A549 (cell line): ENCODE data around the gene GXYLT1. TPM values are rescaled to one million over a fixed set of nuclear protein-coding genes. Genes with fewer than 3 reads are reported as not detected.

ENCODE experiments used
- ATAC-seq, 2 experiments: fragments of 200-7000 bp in 1 of 2; fragments of >200 bp in 1 of 2; cut with Nextera tagmentation in 1 of 2; cut with Tn5 transposase in 1 of 2; 3 replicates each; pipeline versions ENCODE4 v1.8.0 to v1.9.1; 2018 to 2020; ENCODE audit warnings: mild to moderate bottlenecking in 1 of 2, moderate library complexity in 1 of 2
- CTCF ChIA-PET: fragments of 300-600 bp; sonication (Branson Sonifier 250); formaldehyde crosslinking; extraction: SDS; loops from one replicate; lab custom pipeline; 2021; ENCODE audit warnings: antibody characterized with exemption, inconsistent platforms; lab: Yijun Ruan, JAX
- POLR2A ChIA-PET: fragments of 350-600 bp; formaldehyde crosslinking; extraction: SDS; loops from one replicate; lab custom pipeline; 2021; ENCODE audit warnings: antibody characterized with exemption, inconsistent platforms; lab: Yijun Ruan, JAX
- DNase-seq, 2 experiments: peaks; one replicate each; pipeline versions ENCODE4 v3.0.0 to v3.0.0-alpha.2; 2011 to 2016; ENCODE audit warnings: low read depth in 1 of 2, low spot score in 1 of 2
- FAIRE-seq: peaks from 2 replicates; lab custom pipeline; 2011; peaks lifted over from hg19 to GRCh38; lab: Jason Lieb, UNC
- H3K27ac ChIP-seq, 2 experiments: fragments of >200 bp; sonication (Bioruptor Twin); formaldehyde crosslinking; 3 replicates each; pipeline ENCODE4 v1.5.1; 2016 to 2017
- H3K4me1 ChIP-seq: fragments of >200 bp; sonication (Bioruptor Twin); formaldehyde crosslinking; 3 replicates; pipeline ENCODE4 v1.6.1; 2016
- H3K4me2 ChIP-seq: fragments of >200 bp; sonication (Bioruptor Twin); formaldehyde crosslinking; 3 replicates; pipeline ENCODE4 v1.6.1; 2016
- H3K4me3 ChIP-seq: fragments of >200 bp; sonication (Bioruptor Twin); formaldehyde crosslinking; 3 replicates; pipeline ENCODE4 v1.5.1; 2016
- H3K9me3 ChIP-seq: fragments of >200 bp; sonication (Bioruptor Twin); formaldehyde crosslinking; 3 replicates; pipeline ENCODE4 v1.6.1; 2016
- ATOH8 ChIP-seq: fragments of 250-450 bp; sonication (Bioruptor Pico); IDR thresholded peaks from 2 replicates; pipeline ENCODE4 v1.5.0; 2020; ENCODE audit warnings: low read depth, mild to moderate bottlenecking, moderate library complexity
- CBX8 ChIP-seq: fragments of 200-600 bp; sonication (generic); IDR thresholded peaks from 2 replicates; pipeline ENCODE4 v1.6.1; 2016
- ELK1 ChIP-seq: fragments of 150-350 bp; IDR thresholded peaks from 2 replicates; pipeline ENCODE4 v1.6.1; 2014; ENCODE audit warnings: low read depth, mild to moderate bottlenecking, low read length
- FOSL2 ChIP-seq, 2 experiments: fragments of 450-650 bp in 1 of 2; fragments of >200 bp in 1 of 2; sonication (Bioruptor Twin) in 1 of 2; formaldehyde crosslinking; IDR thresholded peaks; 2 replicates each; pipeline versions ENCODE4 v1.5.0 to v1.6.1; 2016 to 2020; ENCODE audit warnings: mild to moderate bottlenecking in 1 of 2, moderate library complexity in 1 of 2
- FOXS1 ChIP-seq: fragments of 250-450 bp; sonication (Bioruptor Pico); IDR thresholded peaks from 2 replicates; pipeline ENCODE4 v1.5.0; 2020; ENCODE audit warnings: mild to moderate bottlenecking, moderate library complexity
- HOXB13 ChIP-seq: fragments of 250-450 bp; sonication (Bioruptor Pico); IDR thresholded peaks from 2 replicates; pipeline ENCODE4 v1.5.0; 2020; ENCODE audit warnings: low read depth, mild to moderate bottlenecking, moderate library complexity
- HOXB5 ChIP-seq: fragments of 250-450 bp; sonication (Bioruptor Pico); IDR thresholded peaks from 2 replicates; pipeline ENCODE4 v1.5.0; 2020; ENCODE audit warnings: mild to moderate bottlenecking, moderate library complexity
- JUN ChIP-seq, 2 experiments: fragments of >200 bp; sonication (Bioruptor Twin); formaldehyde crosslinking; IDR thresholded peaks; 2 replicates in 1 of 2; 3 replicates in 1 of 2; pipeline ENCODE4 v1.6.1; 2016 to 2017
- MAFK ChIP-seq: fragments of 450-650 bp; IDR thresholded peaks from 2 replicates; pipeline ENCODE4 v1.6.1; 2014; ENCODE audit not compliant: partially characterized antibody
- MAX ChIP-seq: IDR thresholded peaks from 2 replicates; pipeline ENCODE4 v1.6.1; 2012
- MAZ ChIP-seq: fragments of 150-350 bp; IDR thresholded peaks from 2 replicates; pipeline ENCODE4 v1.6.1; 2014; ENCODE audit warnings: antibody characterized with exemption, low read depth, low read length, borderline replicate concordance
- MYC ChIP-seq: IDR thresholded peaks from 2 replicates; pipeline ENCODE4 v1.6.1; 2012; ENCODE audit warnings: mild to moderate bottlenecking, inconsistent platforms, low read length, improper control_type of control experiment, borderline replicate concordance
- NFE2L2 ChIP-seq: fragments of 150-350 bp; conservative IDR thresholded peaks from 2 replicates; pipeline ENCODE4 v1.6.1; 2014; ENCODE audit warnings: low read length
- PHF8 ChIP-seq: fragments of 200-600 bp; sonication (generic); IDR thresholded peaks from 2 replicates; pipeline ENCODE4 v1.6.1; 2016; ENCODE audit warnings: low read depth, mild to moderate bottlenecking, antibody characterized with exemption, moderate library complexity, borderline replicate concordance
- RCOR1 ChIP-seq: fragments of 150-350 bp; IDR thresholded peaks from 2 replicates; pipeline ENCODE4 v1.6.1; 2014; ENCODE audit warnings: antibody characterized with exemption, low read length, low read depth
- SMC3 ChIP-seq: fragments of >200 bp; sonication (Bioruptor Twin); formaldehyde crosslinking; IDR thresholded peaks from 3 replicates; pipeline ENCODE4 v1.6.1; 2018; ENCODE audit warnings: inconsistent platforms
- SREBF2 ChIP-seq: fragments of 450-650 bp; IDR thresholded peaks from 2 replicates; pipeline ENCODE4 v1.6.1; 2014; ENCODE audit warnings: mild to moderate bottlenecking, moderate library complexity
- WGBS: methylation state at CpG from one replicate; pipeline ENCODE4 v1.1.6; 2017; ENCODE audit errors: missing lambda C conversion rate; 5-methylcytosine and 5-hydroxymethylcytosine counted together
- polyA plus RNA-seq, 4 experiments: library from polyadenylated mRNA; depleted of rRNA in 3 of 4; stranded (reverse); fragments of >200 nt; fragmentation: RNase III in 1 of 4; extraction: RNeasy Plus Mini Kit Qiagen cat#74134 plus additional on column Dnase treatment in 1 of 4; gene quantifications; 2 replicates in 3 of 4; 3 replicates in 1 of 4; pipeline ENCODE4 v1.2.3, GENCODE V29; 2011 to 2017
- TF ChIP-seq, protein P1 (sequence below): IDR thresholded peaks from 2 replicates; pipeline ENCODE4 v1.6.1; 2012

The GXYLT1 gene
- polyA plus RNA-seq, 2 of the 4 experiments (the other 2 are of a cell fraction) = 11.2 to 25.0 TPM

DNA sequence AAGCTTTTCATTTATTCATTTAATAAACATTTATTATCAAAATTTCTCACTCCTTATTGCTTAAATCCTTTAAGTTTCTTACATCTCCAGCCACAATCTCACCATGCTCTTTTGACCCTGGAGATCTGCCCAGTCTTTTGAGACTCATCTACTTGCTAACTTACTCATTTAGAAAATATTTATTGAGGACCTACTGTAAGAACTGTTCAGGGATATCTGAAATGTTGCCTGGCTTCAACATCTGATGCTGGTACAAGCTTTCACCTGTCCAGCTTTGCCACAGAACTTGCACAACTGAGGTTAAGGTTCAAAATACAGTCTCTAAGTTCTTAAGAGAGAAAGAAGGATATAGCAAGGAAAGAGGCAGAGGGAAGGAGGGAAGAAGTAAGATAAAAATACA, 17.5 kb upstream of the GXYLT1 start (continued):
- TF ChIP-seq, protein P1, sequence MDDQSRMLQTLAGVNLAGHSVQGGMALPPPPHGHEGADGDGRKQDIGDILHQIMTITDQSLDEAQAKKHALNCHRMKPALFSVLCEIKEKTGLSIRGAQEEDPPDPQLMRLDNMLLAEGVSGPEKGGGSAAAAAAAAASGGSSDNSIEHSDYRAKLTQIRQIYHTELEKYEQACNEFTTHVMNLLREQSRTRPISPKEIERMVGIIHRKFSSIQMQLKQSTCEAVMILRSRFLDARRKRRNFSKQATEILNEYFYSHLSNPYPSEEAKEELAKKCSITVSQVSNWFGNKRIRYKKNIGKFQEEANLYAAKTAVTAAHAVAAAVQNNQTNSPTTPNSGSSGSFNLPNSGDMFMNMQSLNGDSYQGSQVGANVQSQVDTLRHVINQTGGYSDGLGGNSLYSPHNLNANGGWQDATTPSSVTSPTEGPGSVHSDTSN = no peak
- TF ChIP-seq PHF8 = no peak
- TF ChIP-seq MYC = no peak
- TF ChIP-seq SREBF2 = no peak

- peaks cover 77% of the 10 kb centered on the region for H3K4me1 ChIP-seq
- ATAC-seq = no peak
- DNase-seq = no peak
- peak overlapping the region; percentile 13; the same call in 1 of the 3 replicates for H3K4me3 ChIP-seq
- no peak for FAIRE-seq
- peak overlapping the region; percentile 71 for H3K4me2 ChIP-seq
- 6% methylated on average over 1 of the region's 1 CpG for WGBS
- H3K27ac ChIP-seq = peak overlapping the region; percentile 67 to 79
- ChIA-PET POLR2A (no interaction called here), CTCF (interaction anchor here (0.7 to 3.0 kb wide), 2 partner anchors 16 to 27 kb away, joined by 4 to 10 read pairs; no protein-coding TSS in a partner anchor)
- H3K9me3 ChIP-seq = no peaks in the 10 kb centered on the region
- TF ChIP-seq ELK1 = no peak
These were observed 16.9 kb upstream of the GXYLT1 start for GRCh38 chr12:42161529-42161928.

DNA sequence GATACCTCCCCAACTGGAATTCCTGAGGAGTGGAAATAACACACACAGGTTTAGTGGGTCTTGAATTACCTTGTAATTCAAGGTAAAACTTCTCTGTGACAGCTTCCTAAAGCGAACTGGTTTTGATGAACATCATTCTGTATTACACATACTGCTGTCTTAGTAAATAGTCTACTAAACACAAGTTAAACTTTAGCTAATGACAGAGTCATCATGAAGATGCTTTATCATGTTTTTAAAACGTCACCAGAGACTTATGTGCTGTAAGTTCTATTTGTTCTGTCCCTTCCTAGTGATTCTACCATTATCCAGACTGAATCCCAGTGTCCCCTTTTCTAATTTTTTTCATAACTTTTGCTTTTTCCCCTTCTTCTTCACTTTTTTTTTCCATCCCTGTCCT, 11.6 kb upstream of the GXYLT1 start:
- H3K4me3 ChIP-seq = peak overlapping the region; percentile 9; the same call in 1 of the 3 replicates
- DNase-seq = peak; percentile 55 to 91
- 3% methylated on average over 2 of the region's 2 CpGs for WGBS
- TF ChIP-seq NFE2L2 (peak; percentile 81), JUN (IDR thresholded peaks at IDR 0.05) (0 out of 5 replicates have a peak, but pooled peaks have one; percentile 21 to 27), RCOR1 (no peak), FOSL2 (IDR thresholded peaks at IDR 0.05) (no peak), FOSL2 (CRISPR knock-in tag; IDR thresholded peaks at IDR 0.05) (peak; percentile 60), HOXB13 (CRISPR knock-in tag) (no peak), MAFK (peak; percentile 94), CBX8 (no peak), SMC3 (no peak), MAZ (no peak), HOXB5 (CRISPR knock-in tag) (no peak), FOXS1 (CRISPR knock-in tag) (no peak), ATOH8 (CRISPR knock-in tag) (no peak), MAX (no peak)
- TF ChIP-seq, all 56 proteins: peak for 4
- peak overlapping the region; percentile 80 for H3K4me2 ChIP-seq
- no peaks in the 10 kb centered on the region for H3K9me3 ChIP-seq
- peaks cover 63% of the 10 kb centered on the region for H3K4me1 ChIP-seq
- FAIRE-seq = peak; percentile 7
- CTCF ChIA-PET = interaction anchor here (1.3 kb wide), 1 partner anchor 9 kb away, joined by 4 read pairs; no protein-coding TSS in a partner anchor
- POLR2A ChIA-PET = interaction anchor here (1.1 kb wide), 1 partner anchor 16 kb away, joined by 3 read pairs; no protein-coding TSS in a partner anchor
- peak; percentile 94 to 99 for ATAC-seq
- H3K27ac ChIP-seq = peak overlapping the region; percentile 84 to 85
